T1000 (cell line): Measurements from ENCODE around the gene MROH7.

Experiments used
- DNase-seq: peaks from one replicate; lab custom pipeline; 2025; ENCODE audit warnings: mixed read lengths; lab: John Stamatoyannopoulos, UW

The MROH7 gene

GRCh38 chr1:54742282-54742681, 100.7 kb downstream of the MROH7 start:
- no peak for DNase-seq

GRCh38 chr1:54743416-54744226, 102.0 kb downstream of the MROH7 start:
- DNase-seq: no peak

- DNase-seq: no peak
Observed at GRCh38 chr1:54744696-54745095, 103.1 kb downstream of the MROH7 start.

- DNase-seq: no peak
Observed at GRCh38 chr1:54745274-54745673, 103.7 kb downstream of the MROH7 start.

GRCh38 chr1:54745864-54746263, 104.3 kb downstream of the MROH7 start:
- no peak for DNase-seq

GRCh38 chr1:54748094-54748835, 106.7 kb downstream of the MROH7 start:
- DNase-seq: no peak

- DNase-seq: no peak
Observed at GRCh38 chr1:54750596-54750995, 109.0 kb downstream of the MROH7 start.

GRCh38 chr1:54751426-54751825, 109.8 kb downstream of the MROH7 start:
- DNase-seq: no peak

- no peak for DNase-seq
Observed at GRCh38 chr1:54754045-54754444, 112.5 kb downstream of the MROH7 start.

- no peak for DNase-seq
Observed at GRCh38 chr1:54754486-54755285, 113.1 kb downstream of the MROH7 start.

GRCh38 chr1:54757833-54758232, 116.2 kb downstream of the MROH7 start:
- no peak for DNase-seq

- no peak for DNase-seq
Observed at GRCh38 chr1:54758678-54759348, 117.2 kb downstream of the MROH7 start.
